HepG2 (cell line): Measurements from ENCODE around the gene SLC11A1. TPM values are rescaled to one million over a fixed set of nuclear protein-coding genes. Genes with fewer than 3 reads are reported as not detected.
A peak's percentile ranks its signal among the peaks of the same experiment; 100 is the strongest.

Experiments used
- ARNTL ChIP-seq: sonication (generic); formaldehyde crosslinking; IDR thresholded peaks from 2 replicates; pipeline ENCODE4 v1.4.0; 2020; ENCODE audit warnings: mild to moderate bottlenecking, missing genetic modification reagents
- E2F2 ChIP-seq: sonication (generic); formaldehyde crosslinking; IDR thresholded peaks from 2 replicates; pipeline ENCODE4 v1.4.0; 2020; ENCODE audit warnings: missing genetic modification reagents, borderline replicate concordance
- FIP1L1 ChIP-seq: fragments of 200-400 bp; formaldehyde crosslinking; IDR thresholded peaks from 2 replicates; pipeline ENCODE4 v1.6.1; 2018; ENCODE audit warnings: low read depth, mild to moderate bottlenecking, low read length, moderate library complexity, borderline replicate concordance; ENCODE audit not compliant: insufficient read depth
- KAT2B ChIP-seq: fragments of 150-350 bp; IDR thresholded peaks from 2 replicates; pipeline ENCODE4 v1.6.1; 2014; ENCODE audit warnings: low read depth, low read length, borderline replicate concordance
- KDM1A ChIP-seq: IDR thresholded peaks from 2 replicates; pipeline ENCODE4 v1.6.1; 2016; ENCODE audit warnings: missing compliant biosample characterization
- NONO ChIP-seq, 2 experiments: fragments of 450-650 bp in 1 of 2; sonication (generic) in 1 of 2; formaldehyde crosslinking in 1 of 2; IDR thresholded peaks in 1 of 2; conservative IDR thresholded peaks in 1 of 2; 2 replicates each; pipeline versions ENCODE4 v1.6.1 to v1.8.0; 2017 to 2022; ENCODE audit warnings: mild to moderate bottlenecking in 1 of 2, missing genetic modification reagents in 1 of 2, moderate library complexity in 1 of 2
- SALL2 ChIP-seq: sonication (generic); formaldehyde crosslinking; IDR thresholded peaks from 2 replicates; pipeline ENCODE4 v1.8.1; 2023; ENCODE audit warnings: mild to moderate bottlenecking, missing genetic modification reagents, inconsistent platforms
- SKI ChIP-seq: fragments of 450-650 bp; IDR thresholded peaks from one replicate; pipeline ENCODE4 v1.6.1; 2018; ENCODE audit warnings: mild to moderate bottlenecking; ENCODE audit not compliant: partially characterized antibody
- SP4 ChIP-seq: sonication (generic); formaldehyde crosslinking; IDR thresholded peaks from 2 replicates; pipeline ENCODE4 v1.8.1; 2023; ENCODE audit warnings: mild to moderate bottlenecking, missing genetic modification reagents
- ZBTB42 ChIP-seq: sonication (generic); formaldehyde crosslinking; IDR thresholded peaks from 2 replicates; pipeline ENCODE4 v1.5.0; 2020; ENCODE audit warnings: mild to moderate bottlenecking, missing genetic modification reagents
- ZNF24 ChIP-seq: fragments of 450-650 bp; IDR thresholded peaks from 2 replicates; pipeline ENCODE4 v1.6.1; 2017; ENCODE audit warnings: antibody characterized with exemption, mild to moderate bottlenecking
- ZNF264 ChIP-seq: sonication (generic); formaldehyde crosslinking; IDR thresholded peaks from 2 replicates; pipeline ENCODE4 v1.4.0; 2020; ENCODE audit warnings: missing genetic modification reagents
- ZNF33A ChIP-seq: sonication (generic); formaldehyde crosslinking; IDR thresholded peaks from 2 replicates; pipeline ENCODE4 v1.5.1; 2020; ENCODE audit warnings: missing genetic modification reagents, mild to moderate bottlenecking, moderate library complexity, borderline replicate concordance
- ZNF350 ChIP-seq: sonication (generic); formaldehyde crosslinking; IDR thresholded peaks from 2 replicates; pipeline ENCODE4 v1.4.0; 2020; ENCODE audit warnings: mild to moderate bottlenecking, low read depth, missing genetic modification reagents, borderline replicate concordance
- ZNF543 ChIP-seq: sonication (generic); formaldehyde crosslinking; IDR thresholded peaks from 2 replicates; pipeline ENCODE4 v1.4.0; 2020; ENCODE audit warnings: mild to moderate bottlenecking, missing genetic modification reagents
- ZNF550 ChIP-seq: sonication (generic); formaldehyde crosslinking; IDR thresholded peaks from 2 replicates; pipeline ENCODE4 v1.4.0; 2020; ENCODE audit warnings: mild to moderate bottlenecking, missing genetic modification reagents, borderline replicate concordance
- ZNF580 ChIP-seq: IDR thresholded peaks from 2 replicates; pipeline ENCODE4 v1.6.1; 2016; ENCODE audit warnings: low read depth, borderline replicate concordance
- ZNF891 ChIP-seq: sonication (generic); formaldehyde crosslinking; IDR thresholded peaks from 2 replicates; pipeline ENCODE4 v1.5.0; 2020; ENCODE audit warnings: mild to moderate bottlenecking, missing genetic modification reagents
- polyA plus RNA-seq, 8 experiments: library from polyadenylated mRNA; depleted of rRNA in 3 of 8; stranded (reverse) in 7 of 8; unstranded in 1 of 8; fragments of >200 nt; fragmentation: Illumina TruSeq in 4 of 8; extraction: Trizol in 4 of 8; gene quantifications; 2 replicates each; pipeline versions ENCODE4 v1.2.1 to v1.2.3, GENCODE V29; 2011 to 2016; ENCODE audit warnings: low read depth in 4 of 8, missing spikeins in 1 of 8, mixed read lengths in 1 of 8; ENCODE audit not compliant: insufficient read depth in 1 of 8
- total RNA-seq, 5 experiments: library from RNA; depleted of rRNA; stranded (reverse); fragments of >200 nt; fragmentation: Illumina TruSeq; extraction: Trizol; gene quantifications; 2 replicates each; pipeline ENCODE4 v1.2.3, GENCODE V29; 2016; ENCODE audit warnings: low read depth in 1 of 5
- TF ChIP-seq, protein P1 (sequence below): sonication (generic); formaldehyde crosslinking; IDR thresholded peaks from 2 replicates; pipeline ENCODE4 v1.5.0; 2020; ENCODE audit warnings: mild to moderate bottlenecking, missing genetic modification reagents, borderline replicate concordance
- TF ChIP-seq, protein P2 (sequence below): sonication (generic); formaldehyde crosslinking; IDR thresholded peaks from 2 replicates; pipeline ENCODE4 v1.5.1; 2020; ENCODE audit warnings: mild to moderate bottlenecking, missing genetic modification reagents, borderline replicate concordance

SLC11A1 gene
- total and polyA plus RNA-seq, 2 of the 13 experiments (the other 11 are each of a cell fraction or from before 2014, with no cell fraction given): 0.33 to 2.3 TPM

- no peak for TF ChIP-seq SP4 (CRISPR knock-in tag)
- TF ChIP-seq, protein P1, sequence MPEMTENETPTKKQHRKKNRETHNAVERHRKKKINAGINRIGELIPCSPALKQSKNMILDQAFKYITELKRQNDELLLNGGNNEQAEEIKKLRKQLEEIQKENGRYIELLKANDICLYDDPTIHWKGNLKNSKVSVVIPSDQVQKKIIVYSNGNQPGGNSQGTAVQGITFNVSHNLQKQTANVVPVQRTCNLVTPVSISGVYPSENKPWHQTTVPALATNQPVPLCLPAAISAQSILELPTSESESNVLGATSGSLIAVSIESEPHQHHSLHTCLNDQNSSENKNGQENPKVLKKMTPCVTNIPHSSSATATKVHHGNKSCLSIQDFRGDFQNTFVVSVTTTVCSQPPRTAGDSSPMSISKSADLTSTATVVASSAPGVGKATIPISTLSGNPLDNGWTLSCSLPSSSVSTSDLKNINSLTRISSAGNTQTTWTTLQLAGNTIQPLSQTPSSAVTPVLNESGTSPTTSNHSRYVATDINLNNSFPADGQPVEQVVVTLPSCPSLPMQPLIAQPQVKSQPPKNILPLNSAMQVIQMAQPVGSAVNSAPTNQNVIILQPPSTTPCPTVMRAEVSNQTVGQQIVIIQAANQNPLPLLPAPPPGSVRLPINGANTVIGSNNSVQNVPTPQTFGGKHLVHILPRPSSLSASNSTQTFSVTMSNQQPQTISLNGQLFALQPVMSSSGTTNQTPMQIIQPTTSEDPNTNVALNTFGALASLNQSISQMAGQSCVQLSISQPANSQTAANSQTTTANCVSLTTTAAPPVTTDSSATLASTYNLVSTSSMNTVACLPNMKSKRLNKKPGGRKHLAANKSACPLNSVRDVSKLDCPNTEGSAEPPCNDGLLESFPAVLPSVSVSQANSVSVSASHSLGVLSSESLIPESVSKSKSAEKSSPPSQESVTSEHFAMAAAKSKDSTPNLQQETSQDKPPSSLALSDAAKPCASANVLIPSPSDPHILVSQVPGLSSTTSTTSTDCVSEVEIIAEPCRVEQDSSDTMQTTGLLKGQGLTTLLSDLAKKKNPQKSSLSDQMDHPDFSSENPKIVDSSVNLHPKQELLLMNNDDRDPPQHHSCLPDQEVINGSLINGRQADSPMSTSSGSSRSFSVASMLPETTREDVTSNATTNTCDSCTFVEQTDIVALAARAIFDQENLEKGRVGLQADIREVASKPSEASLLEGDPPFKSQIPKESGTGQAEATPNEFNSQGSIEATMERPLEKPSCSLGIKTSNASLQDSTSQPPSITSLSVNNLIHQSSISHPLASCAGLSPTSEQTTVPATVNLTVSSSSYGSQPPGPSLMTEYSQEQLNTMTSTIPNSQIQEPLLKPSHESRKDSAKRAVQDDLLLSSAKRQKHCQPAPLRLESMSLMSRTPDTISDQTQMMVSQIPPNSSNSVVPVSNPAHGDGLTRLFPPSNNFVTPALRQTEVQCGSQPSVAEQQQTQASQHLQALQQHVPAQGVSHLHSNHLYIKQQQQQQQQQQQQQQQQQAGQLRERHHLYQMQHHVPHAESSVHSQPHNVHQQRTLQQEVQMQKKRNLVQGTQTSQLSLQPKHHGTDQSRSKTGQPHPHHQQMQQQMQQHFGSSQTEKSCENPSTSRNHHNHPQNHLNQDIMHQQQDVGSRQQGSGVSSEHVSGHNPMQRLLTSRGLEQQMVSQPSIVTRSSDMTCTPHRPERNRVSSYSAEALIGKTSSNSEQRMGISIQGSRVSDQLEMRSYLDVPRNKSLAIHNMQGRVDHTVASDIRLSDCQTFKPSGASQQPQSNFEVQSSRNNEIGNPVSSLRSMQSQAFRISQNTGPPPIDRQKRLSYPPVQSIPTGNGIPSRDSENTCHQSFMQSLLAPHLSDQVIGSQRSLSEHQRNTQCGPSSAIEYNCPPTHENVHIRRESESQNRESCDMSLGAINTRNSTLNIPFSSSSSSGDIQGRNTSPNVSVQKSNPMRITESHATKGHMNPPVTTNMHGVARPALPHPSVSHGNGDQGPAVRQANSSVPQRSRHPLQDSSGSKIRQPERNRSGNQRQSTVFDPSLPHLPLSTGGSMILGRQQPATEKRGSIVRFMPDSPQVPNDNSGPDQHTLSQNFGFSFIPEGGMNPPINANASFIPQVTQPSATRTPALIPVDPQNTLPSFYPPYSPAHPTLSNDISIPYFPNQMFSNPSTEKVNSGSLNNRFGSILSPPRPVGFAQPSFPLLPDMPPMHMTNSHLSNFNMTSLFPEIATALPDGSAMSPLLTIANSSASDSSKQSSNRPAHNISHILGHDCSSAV: no peak
- no peak for TF ChIP-seq ZNF24
- no peak for TF ChIP-seq ZNF543 (CRISPR knock-in tag)
- TF ChIP-seq ZNF350 (CRISPR knock-in tag): no peak
- TF ChIP-seq ZNF264 (CRISPR knock-in tag): no peak
- no peak for TF ChIP-seq ZNF33A (CRISPR knock-in tag)
- no peak for TF ChIP-seq NONO (IDR thresholded peaks at IDR 0.05)
- TF ChIP-seq NONO (CRISPR knock-in tag; conservative IDR thresholded peaks at IDR 0.05): 0 out of 2 replicates have a peak, but pooled peaks have one; percentile 7
- no peak for TF ChIP-seq ZBTB42 (CRISPR knock-in tag)
- TF ChIP-seq E2F2 (CRISPR knock-in tag): no peak
- no peak for TF ChIP-seq FIP1L1
- TF ChIP-seq KAT2B: no peak
- no peak for TF ChIP-seq SKI
- TF ChIP-seq ZNF550: 0 out of 2 replicates have a peak, but pooled peaks have one; percentile 42
- TF ChIP-seq SALL2 (CRISPR knock-in tag): no peak
- no peak for TF ChIP-seq ARNTL
- TF ChIP-seq, protein P2, sequence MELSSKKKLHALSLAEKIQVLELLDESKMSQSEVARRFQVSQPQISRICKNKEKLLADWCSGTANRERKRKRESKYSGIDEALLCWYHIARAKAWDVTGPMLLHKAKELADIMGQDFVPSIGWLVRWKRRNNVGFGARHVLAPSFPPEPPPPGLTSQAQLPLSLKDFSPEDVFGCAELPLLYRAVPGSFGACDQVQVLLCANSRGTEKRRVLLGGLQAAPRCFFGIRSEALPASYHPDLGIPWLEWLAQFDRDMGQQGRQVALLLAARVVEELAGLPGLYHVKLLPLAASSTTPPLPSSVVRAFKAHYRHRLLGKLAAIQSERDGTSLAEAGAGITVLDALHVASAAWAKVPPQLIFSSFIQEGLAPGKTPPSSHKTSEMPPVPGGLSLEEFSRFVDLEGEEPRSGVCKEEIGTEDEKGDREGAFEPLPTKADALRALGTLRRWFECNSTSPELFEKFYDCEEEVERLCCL: no peak
- no peak for TF ChIP-seq KDM1A
- TF ChIP-seq ZNF891 (CRISPR knock-in tag): no peak
- no peak for TF ChIP-seq ZNF580 (CRISPR knock-in tag)
Measured at GRCh38 chr2:218403810-218404209, 21.7 kb downstream of the SLC11A1 start (continued).
